Measurements from ENCODE around the gene AGPAT3.

DNA sequence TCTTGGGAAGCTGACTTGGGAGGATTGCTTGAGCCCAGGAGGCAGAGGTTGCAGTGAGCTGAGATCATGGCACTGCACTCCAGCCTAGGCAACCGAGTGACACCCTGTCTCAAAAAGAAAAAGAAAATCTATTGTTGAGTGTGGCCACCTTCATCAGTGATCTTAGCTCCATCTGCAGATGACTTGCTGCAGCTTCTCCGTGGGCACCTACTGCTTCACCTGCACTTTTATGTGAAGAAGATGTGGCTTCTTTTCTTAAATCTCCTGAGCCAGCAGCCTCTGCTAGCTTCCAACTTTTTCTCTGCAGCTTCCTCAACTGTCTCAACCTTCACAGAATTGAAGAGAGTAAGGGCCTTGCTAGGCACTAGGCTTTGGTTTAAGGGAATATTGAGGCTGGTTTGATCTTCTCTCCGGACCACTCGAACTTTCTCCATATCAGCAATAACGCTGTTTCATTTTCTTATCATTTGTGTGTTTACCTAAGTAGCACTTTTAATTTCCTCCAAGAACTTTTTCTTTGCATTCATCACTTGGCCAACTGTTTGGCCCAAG, 28.0 kb downstream of the AGPAT3 start:
- TF ChIP-seq, protein P1, sequence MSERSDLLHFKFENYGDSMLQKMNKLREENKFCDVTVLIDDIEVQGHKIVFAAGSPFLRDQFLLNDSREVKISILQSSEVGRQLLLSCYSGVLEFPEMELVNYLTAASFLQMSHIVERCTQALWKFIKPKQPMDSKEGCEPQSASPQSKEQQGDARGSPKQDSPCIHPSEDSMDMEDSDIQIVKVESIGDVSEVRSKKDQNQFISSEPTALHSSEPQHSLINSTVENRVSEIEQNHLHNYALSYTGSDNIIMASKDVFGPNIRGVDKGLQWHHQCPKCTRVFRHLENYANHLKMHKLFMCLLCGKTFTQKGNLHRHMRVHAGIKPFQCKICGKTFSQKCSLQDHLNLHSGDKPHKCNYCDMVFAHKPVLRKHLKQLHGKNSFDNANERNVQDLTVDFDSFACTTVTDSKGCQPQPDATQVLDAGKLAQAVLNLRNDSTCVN (tag by site-specific recombination; optimal IDR thresholded peaks at IDR 0.05) = no peak
- TF ChIP-seq ZNF274 (IDR thresholded peaks at IDR 0.05; ENCODE audit: low read length) (no peak), ZNF274 (tag by site-specific recombination; IDR thresholded peaks at IDR 0.05; ENCODE audit: borderline replicate concordance) (no peak), ZNF777 (tag by site-specific recombination; IDR thresholded peaks at IDR 0.05; ENCODE audit: borderline replicate concordance) (no peak), ZNF140 (tag by site-specific recombination; IDR thresholded peaks at IDR 0.05) (no peak), ZNF133 (tag by site-specific recombination; IDR thresholded peaks at IDR 0.05) (no peak), ZNF707 (tag by site-specific recombination; IDR thresholded peaks at IDR 0.05) (no peak)
- TF ChIP-seq, protein P2, sequence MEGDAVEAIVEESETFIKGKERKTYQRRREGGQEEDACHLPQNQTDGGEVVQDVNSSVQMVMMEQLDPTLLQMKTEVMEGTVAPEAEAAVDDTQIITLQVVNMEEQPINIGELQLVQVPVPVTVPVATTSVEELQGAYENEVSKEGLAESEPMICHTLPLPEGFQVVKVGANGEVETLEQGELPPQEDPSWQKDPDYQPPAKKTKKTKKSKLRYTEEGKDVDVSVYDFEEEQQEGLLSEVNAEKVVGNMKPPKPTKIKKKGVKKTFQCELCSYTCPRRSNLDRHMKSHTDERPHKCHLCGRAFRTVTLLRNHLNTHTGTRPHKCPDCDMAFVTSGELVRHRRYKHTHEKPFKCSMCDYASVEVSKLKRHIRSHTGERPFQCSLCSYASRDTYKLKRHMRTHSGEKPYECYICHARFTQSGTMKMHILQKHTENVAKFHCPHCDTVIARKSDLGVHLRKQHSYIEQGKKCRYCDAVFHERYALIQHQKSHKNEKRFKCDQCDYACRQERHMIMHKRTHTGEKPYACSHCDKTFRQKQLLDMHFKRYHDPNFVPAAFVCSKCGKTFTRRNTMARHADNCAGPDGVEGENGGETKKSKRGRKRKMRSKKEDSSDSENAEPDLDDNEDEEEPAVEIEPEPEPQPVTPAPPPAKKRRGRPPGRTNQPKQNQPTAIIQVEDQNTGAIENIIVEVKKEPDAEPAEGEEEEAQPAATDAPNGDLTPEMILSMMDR (tag by site-specific recombination; IDR thresholded peaks at IDR 0.05) = no peak
- TF ChIP-seq, protein P3, sequence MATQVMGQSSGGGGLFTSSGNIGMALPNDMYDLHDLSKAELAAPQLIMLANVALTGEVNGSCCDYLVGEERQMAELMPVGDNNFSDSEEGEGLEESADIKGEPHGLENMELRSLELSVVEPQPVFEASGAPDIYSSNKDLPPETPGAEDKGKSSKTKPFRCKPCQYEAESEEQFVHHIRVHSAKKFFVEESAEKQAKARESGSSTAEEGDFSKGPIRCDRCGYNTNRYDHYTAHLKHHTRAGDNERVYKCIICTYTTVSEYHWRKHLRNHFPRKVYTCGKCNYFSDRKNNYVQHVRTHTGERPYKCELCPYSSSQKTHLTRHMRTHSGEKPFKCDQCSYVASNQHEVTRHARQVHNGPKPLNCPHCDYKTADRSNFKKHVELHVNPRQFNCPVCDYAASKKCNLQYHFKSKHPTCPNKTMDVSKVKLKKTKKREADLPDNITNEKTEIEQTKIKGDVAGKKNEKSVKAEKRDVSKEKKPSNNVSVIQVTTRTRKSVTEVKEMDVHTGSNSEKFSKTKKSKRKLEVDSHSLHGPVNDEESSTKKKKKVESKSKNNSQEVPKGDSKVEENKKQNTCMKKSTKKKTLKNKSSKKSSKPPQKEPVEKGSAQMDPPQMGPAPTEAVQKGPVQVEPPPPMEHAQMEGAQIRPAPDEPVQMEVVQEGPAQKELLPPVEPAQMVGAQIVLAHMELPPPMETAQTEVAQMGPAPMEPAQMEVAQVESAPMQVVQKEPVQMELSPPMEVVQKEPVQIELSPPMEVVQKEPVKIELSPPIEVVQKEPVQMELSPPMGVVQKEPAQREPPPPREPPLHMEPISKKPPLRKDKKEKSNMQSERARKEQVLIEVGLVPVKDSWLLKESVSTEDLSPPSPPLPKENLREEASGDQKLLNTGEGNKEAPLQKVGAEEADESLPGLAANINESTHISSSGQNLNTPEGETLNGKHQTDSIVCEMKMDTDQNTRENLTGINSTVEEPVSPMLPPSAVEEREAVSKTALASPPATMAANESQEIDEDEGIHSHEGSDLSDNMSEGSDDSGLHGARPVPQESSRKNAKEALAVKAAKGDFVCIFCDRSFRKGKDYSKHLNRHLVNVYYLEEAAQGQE (tag by site-specific recombination; IDR thresholded peaks at IDR 0.05) = no peak
